Smooth muscle cell (in vitro differentiated cells): ENCODE results near the gene POLR2B. TPM values are rescaled to one million over a fixed set of nuclear protein-coding genes. Genes with fewer than 3 reads are reported as not detected.
"Not testable (repeated sequence)": the region's sequence is repeated elsewhere in the genome, so short reads cannot be mapped to it uniquely, and the experiment has no call there.

ENCODE experiments used
- DNase-seq: peaks from one replicate; lab custom pipeline; 2025; ENCODE audit not compliant: unreplicated experiment; lab: John Stamatoyannopoulos, UW
- H2AFZ ChIP-seq: fragments of 200-600 bp; sonication (generic); 2 replicates; pipeline ENCODE4 v1.6.0; 2016; ENCODE audit warnings: antibody characterized with exemption, low read depth, mild to moderate bottlenecking
- H3F3A ChIP-seq: fragments of 200-600 bp; sonication (generic); 2 replicates; pipeline ENCODE4 v1.6.0; 2017; ENCODE audit warnings: antibody characterized with exemption, low read depth
- H3K27ac ChIP-seq: fragments of 200-600 bp; sonication (generic); 2 replicates; pipeline ENCODE4 v1.5.1; 2016; ENCODE audit warnings: low read depth, mild to moderate bottlenecking
- H3K27me3 ChIP-seq: fragments of 200-600 bp; sonication (generic); 2 replicates; pipeline ENCODE4 v1.6.1; 2016; ENCODE audit warnings: low read depth, mild to moderate bottlenecking
- H3K36me3 ChIP-seq: fragments of 200-600 bp; sonication (generic); 2 replicates; pipeline ENCODE4 v1.5.1; 2016; ENCODE audit warnings: low read depth
- H3K4me1 ChIP-seq: fragments of 200-600 bp; sonication (generic); 2 replicates; pipeline ENCODE4 v1.5.1; 2016; ENCODE audit warnings: low read depth
- H3K4me2 ChIP-seq: fragments of 200-600 bp; sonication (generic); 2 replicates; pipeline ENCODE4 v1.6.0; 2016; ENCODE audit warnings: mild to moderate bottlenecking
- H3K4me3 ChIP-seq: fragments of 200-600 bp; sonication (generic); 2 replicates; pipeline ENCODE4 v1.5.1; 2016; ENCODE audit warnings: mild to moderate bottlenecking
- H3K79me2 ChIP-seq: fragments of 200-600 bp; sonication (generic); 2 replicates; pipeline ENCODE4 v1.6.0; 2016; ENCODE audit warnings: low read depth, mild to moderate bottlenecking
- H3K9ac ChIP-seq: fragments of 200-600 bp; sonication (generic); 2 replicates; pipeline ENCODE4 v1.6.0; 2016; ENCODE audit warnings: low read depth
- H3K9me3 ChIP-seq: fragments of 200-600 bp; sonication (generic); replicated peaks from 2 replicates; pipeline ENCODE4 v1.5.1; 2016; ENCODE audit warnings: low read depth
- H4K20me1 ChIP-seq: fragments of 200-600 bp; sonication (generic); 2 replicates; pipeline ENCODE4 v1.6.0; 2016; ENCODE audit warnings: low read depth
- CTCF ChIP-seq: fragments of 200-600 bp; sonication (generic); IDR thresholded peaks from 2 replicates; pipeline ENCODE4 v1.5.1; 2017; ENCODE audit warnings: borderline replicate concordance, mild to moderate bottlenecking, antibody characterized with exemption; ENCODE audit not compliant: insufficient read depth, poor library complexity, severe bottlenecking
- WGBS: methylation state at CpG from one replicate; pipeline ENCODE4 v1.1.7; 2016; ENCODE audit warnings: low lambda C conversion rate; 5-methylcytosine and 5-hydroxymethylcytosine counted together
- polyA plus RNA-seq: library from polyadenylated mRNA; unstranded; fragments of >200 nt; fragmentation: Nextera tagmentation; extraction: Ambion mirVana; gene quantifications from 2 replicates; pipeline ENCODE4 v1.2.1, GENCODE V29; 2016
- total RNA-seq: library from RNA; depleted of rRNA; stranded (reverse); fragments of >200 nt; gene quantifications from 2 replicates; pipeline ENCODE4 v1.2.3, GENCODE V29; 2014

POLR2B gene
- total and polyA plus RNA-seq, 2 experiments from 2014 or later: 39.7 to 111 TPM

DNA sequence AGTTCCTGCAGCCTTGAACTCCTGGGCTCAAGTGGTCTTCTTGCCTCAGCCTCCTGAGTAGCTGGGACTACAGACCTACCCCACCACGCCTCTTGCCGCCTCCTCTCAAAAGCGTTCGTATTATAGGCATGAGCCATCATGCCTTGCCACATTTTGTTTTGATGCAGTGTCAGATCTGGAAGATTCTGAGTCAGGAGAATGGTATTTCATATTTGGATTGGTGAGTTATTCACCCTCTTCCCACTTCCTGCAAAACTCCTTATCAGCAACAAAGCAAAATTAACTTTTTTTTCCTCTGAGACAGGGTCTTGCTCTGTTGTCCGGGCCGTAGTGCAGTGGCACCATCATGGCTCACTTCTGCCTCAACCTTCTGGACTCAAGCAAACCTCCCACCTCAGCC is 41.4 kb upstream of the POLR2B start:
- no peak overlapping the region for H3K27ac ChIP-seq

GRCh38 chr4:56939826-56940225 is 38.9 kb upstream of the POLR2B start:
- DNase-seq, H3K27ac ChIP-seq, H3F3A ChIP-seq, H3K9ac ChIP-seq, H3K36me3 ChIP-seq, H3K9me3 ChIP-seq, H3K4me2 ChIP-seq, H3K4me1 ChIP-seq, H2AFZ ChIP-seq, H3K4me3 ChIP-seq, H3K79me2 ChIP-seq, H3K27me3 ChIP-seq: not testable (repeated sequence)
- WGBS: 98% methylated on average over 14 of the region's 14 CpGs
- peaks cover 14% of the 10 kb centered on the region for H4K20me1 ChIP-seq

More for the DNA sequence above, 41.4 kb upstream of the POLR2B start:
- DNase-seq: no peak
- H3K4me1 ChIP-seq: no peaks in the 10 kb centered on the region
- H2AFZ ChIP-seq: no peak overlapping the region
- H3F3A ChIP-seq: no peaks in the 10 kb centered on the region
- H3K27me3 ChIP-seq: no peaks in the 10 kb centered on the region
- H3K79me2 ChIP-seq: peaks cover 13% of the 10 kb centered on the region
- no peak overlapping the region for H3K9ac ChIP-seq
- WGBS: 73% methylated on average over 6 of the region's 6 CpGs
- H4K20me1 ChIP-seq: peaks cover 39% of the 10 kb centered on the region
- TF ChIP-seq CTCF: no peak
- no peak overlapping the region for H3K4me2 ChIP-seq
- no peak overlapping the region for H3K4me3 ChIP-seq
- peaks cover 10% of the 10 kb centered on the region for H3K36me3 ChIP-seq
- no peaks in the 10 kb centered on the region for H3K9me3 ChIP-seq

DNA sequence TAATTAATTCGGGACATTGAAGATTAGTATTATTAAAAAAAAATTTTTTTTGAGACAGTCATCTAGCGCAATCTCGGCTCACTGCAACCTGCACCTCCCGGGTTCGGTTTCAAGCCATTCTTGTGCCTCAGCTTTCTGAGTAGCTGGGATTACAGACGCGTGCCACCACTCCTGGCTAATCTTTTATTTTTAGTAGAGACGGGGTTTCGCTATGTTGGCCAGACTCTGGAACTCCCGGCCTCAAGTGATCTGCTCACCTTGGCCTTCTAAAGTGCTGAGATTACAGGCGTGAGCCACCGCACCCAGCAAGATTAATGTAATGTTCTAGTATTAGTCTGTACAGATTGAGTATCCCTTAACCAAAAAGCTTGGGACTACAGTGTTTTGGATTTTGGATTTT is 38.3 kb upstream of the POLR2B start:
- Histone ChIP-seq H3K79me2 (no peaks in the 10 kb centered on the region), H3K9me3 (no peaks in the 10 kb centered on the region), H4K20me1 (peaks cover 8% of the 10 kb centered on the region), H3K4me1 (no peaks in the 10 kb centered on the region), H3K27ac (no peak overlapping the region), H3K4me2 (no peak overlapping the region), H3K36me3 (no peaks in the 10 kb centered on the region), H3K27me3 (no peaks in the 10 kb centered on the region), H3K4me3 (no peak overlapping the region), H2AFZ (no peak overlapping the region), H3K9ac (no peak overlapping the region), H3F3A (no peaks in the 10 kb centered on the region)
- WGBS: 99% methylated on average over 12 of the region's 12 CpGs
- TF ChIP-seq CTCF: no peak
- DNase-seq: no peak

GRCh38 chr4:56940971-56941370 is 37.7 kb upstream of the POLR2B start:
- no peak for TF ChIP-seq CTCF

More at GRCh38 chr4:56940971-56941370, 37.7 kb upstream of the POLR2B start:
- Histone ChIP-seq H3K36me3 (no peaks in the 10 kb centered on the region), H4K20me1 (peaks cover 2% of the 10 kb centered on the region), H3K4me1 (no peaks in the 10 kb centered on the region), H2AFZ (no peak overlapping the region), H3K9me3 (no peaks in the 10 kb centered on the region), H3K9ac (no peak overlapping the region), H3K4me3 (no peak overlapping the region), H3K27me3 (no peaks in the 10 kb centered on the region), H3K4me2 (no peak overlapping the region), H3F3A (no peaks in the 10 kb centered on the region), H3K27ac (no peak overlapping the region), H3K79me2 (no peaks in the 10 kb centered on the region)
- DNase-seq: no peak
